Thyroid gland (tissue), 4 donors: ENCODE results near the gene SAT1.

Experiments used
- POLR2A ChIP-seq, 2 donors: fragments of 450-650 bp; IDR thresholded peaks; one replicate each; pipeline ENCODE4 v1.6.1; 2017; ENCODE audit warnings: antibody characterized with exemption in 2 of 2, mild to moderate bottlenecking in 2 of 2, moderate library complexity in 1 of 2
- TF ChIP-seq, protein P1 (sequence below), 6 experiments: fragments of 200-600 bp in 3 of 6; fragments of 450-650 bp in 3 of 6; sonication (generic) in 3 of 6; IDR thresholded peaks; one replicate each; pipeline ENCODE4 v1.5.1; 2016 to 2019; ENCODE audit warnings: antibody characterized with exemption in 6 of 6, mild to moderate bottlenecking in 2 of 6, inconsistent platforms in 1 of 6, moderate library complexity in 1 of 6

DNA sequence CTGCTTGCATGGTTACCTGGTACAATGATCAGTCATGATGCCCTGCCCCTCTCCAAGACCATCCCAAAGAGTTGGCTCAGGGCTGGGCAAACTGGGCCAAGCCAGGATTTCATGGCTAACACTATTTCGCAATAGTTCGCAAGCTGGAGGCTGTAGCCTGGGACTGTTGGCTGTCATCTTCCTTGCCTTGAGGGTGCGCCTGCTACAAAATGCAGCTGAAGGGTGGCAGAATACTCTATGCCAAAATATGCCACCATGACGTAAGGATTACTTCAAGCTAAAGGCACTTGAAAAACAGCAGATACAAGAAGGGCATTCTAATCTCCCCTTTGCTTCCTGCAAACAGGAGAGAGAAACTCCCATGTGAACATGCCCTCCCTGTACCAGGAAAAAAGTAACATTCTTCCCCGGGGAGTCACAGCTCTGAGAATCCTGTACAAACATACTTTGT lies 21.0 kb downstream of the SAT1 start:
- TF ChIP-seq, protein P1, sequence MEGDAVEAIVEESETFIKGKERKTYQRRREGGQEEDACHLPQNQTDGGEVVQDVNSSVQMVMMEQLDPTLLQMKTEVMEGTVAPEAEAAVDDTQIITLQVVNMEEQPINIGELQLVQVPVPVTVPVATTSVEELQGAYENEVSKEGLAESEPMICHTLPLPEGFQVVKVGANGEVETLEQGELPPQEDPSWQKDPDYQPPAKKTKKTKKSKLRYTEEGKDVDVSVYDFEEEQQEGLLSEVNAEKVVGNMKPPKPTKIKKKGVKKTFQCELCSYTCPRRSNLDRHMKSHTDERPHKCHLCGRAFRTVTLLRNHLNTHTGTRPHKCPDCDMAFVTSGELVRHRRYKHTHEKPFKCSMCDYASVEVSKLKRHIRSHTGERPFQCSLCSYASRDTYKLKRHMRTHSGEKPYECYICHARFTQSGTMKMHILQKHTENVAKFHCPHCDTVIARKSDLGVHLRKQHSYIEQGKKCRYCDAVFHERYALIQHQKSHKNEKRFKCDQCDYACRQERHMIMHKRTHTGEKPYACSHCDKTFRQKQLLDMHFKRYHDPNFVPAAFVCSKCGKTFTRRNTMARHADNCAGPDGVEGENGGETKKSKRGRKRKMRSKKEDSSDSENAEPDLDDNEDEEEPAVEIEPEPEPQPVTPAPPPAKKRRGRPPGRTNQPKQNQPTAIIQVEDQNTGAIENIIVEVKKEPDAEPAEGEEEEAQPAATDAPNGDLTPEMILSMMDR (IDR thresholded peaks at IDR 0.05), result no peak
- TF ChIP-seq POLR2A (IDR thresholded peaks at IDR 0.05), result no peak
